ENCODE results near the gene CEPT1.

GRCh38 chr1:111198836-111199235, 58.8 kb downstream of the CEPT1 start:
- TF ChIP-seq CTCF (IDR thresholded peaks at IDR 0.05) = no peak
- TF ChIP-seq POLR2A (IDR thresholded peaks at IDR 0.05) = no peak
